Thoracic aorta (tissue), 2 donors: ENCODE measurements around the gene ALCAM. TPM values are rescaled to one million over a fixed set of nuclear protein-coding genes. Genes with fewer than 3 reads are reported as not detected.

Experiments used
- ATAC-seq: fragments of 150-250 bp; one replicate; pipeline ENCODE4 v1.8.0; 2017; ENCODE audit warnings: low read depth; ENCODE audit not compliant: insufficient number of reproducible peaks, low FRiP score
- DNase-seq: peaks from one replicate; pipeline ENCODE4 v3.0.0-alpha.2; 2020; ENCODE audit warnings: low spot score
- H3K27ac ChIP-seq, 2 donors: fragments of 200-600 bp; sonication (generic); 1 replicate in 1 of 2; 2 replicates in 1 of 2; pipeline ENCODE4 v1.5.1; 2016; ENCODE audit warnings: mild to moderate bottlenecking in 2 of 2, moderate library complexity in 2 of 2
- H3K27me3 ChIP-seq: fragments of 200-600 bp; sonication (generic); replicated peaks from 2 replicates; pipeline ENCODE4 v1.6.0; 2016; ENCODE audit warnings: mild to moderate bottlenecking; ENCODE audit not compliant: insufficient read depth
- H3K36me3 ChIP-seq: fragments of 200-600 bp; sonication (generic); one replicate; pipeline ENCODE4 v1.5.1; 2016
- H3K4me1 ChIP-seq, 2 donors: fragments of 200-600 bp; sonication (generic); 1 replicate in 1 of 2; 2 replicates in 1 of 2; pipeline versions ENCODE4 v1.5.1 to v1.6.0; 2016; ENCODE audit warnings: low read depth in 2 of 2, mild to moderate bottlenecking in 1 of 2; ENCODE audit not compliant: control insufficient read depth in 1 of 2
- H3K4me3 ChIP-seq: fragments of 200-600 bp; sonication (generic); 2 replicates; pipeline ENCODE4 v1.5.1; 2016; ENCODE audit warnings: mild to moderate bottlenecking
- H3K9me3 ChIP-seq: fragments of 200-600 bp; sonication (generic); 2 replicates; pipeline ENCODE4 v1.5.1; 2016
- total RNA-seq, 2 donors: library from RNA; depleted of rRNA; stranded (reverse); fragments of >200 nt; gene quantifications; one replicate each; pipeline versions ENCODE4 v1.1.0 to v1.2.3, GENCODE V29; 2016
- TF ChIP-seq, protein P1 (sequence below): fragments of 200-600 bp; sonication (generic); IDR thresholded peaks from one replicate; pipeline ENCODE4 v1.5.1; 2019; ENCODE audit warnings: antibody characterized with exemption

ALCAM gene
- total RNA-seq, 2 donors from 2014 or later = 109 to 122 TPM

DNA sequence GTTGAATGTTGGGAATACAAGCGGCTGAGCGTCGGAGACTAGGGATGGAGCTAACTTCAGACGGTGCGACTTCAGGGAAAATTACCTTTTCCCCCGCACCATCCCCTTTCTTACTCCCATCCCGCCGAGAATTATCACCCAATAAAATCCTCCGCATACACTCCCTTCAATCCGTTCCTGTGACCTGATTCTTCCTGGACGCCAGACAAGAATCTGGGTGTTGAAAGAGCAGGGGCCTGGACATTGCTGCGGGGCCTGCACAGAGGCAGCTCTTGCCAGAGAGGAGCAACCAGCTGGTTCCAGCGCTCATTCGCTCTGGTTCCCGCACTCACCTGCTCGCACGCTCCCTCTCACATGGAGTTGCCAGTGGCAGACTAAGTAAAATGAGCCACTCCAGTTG lies 241.9 kb downstream of the ALCAM start:
- Histone ChIP-seq H3K4me1 (no peaks in the 10 kb centered on the region), H3K36me3 (no peaks in the 10 kb centered on the region), H3K4me3 (no peak overlapping the region), H3K27me3 (no peaks in the 10 kb centered on the region), H3K9me3 (no peaks in the 10 kb centered on the region), H3K27ac (no peak overlapping the region)
- ATAC-seq (no peak), DNase-seq (no peak)
- TF ChIP-seq, protein P1, sequence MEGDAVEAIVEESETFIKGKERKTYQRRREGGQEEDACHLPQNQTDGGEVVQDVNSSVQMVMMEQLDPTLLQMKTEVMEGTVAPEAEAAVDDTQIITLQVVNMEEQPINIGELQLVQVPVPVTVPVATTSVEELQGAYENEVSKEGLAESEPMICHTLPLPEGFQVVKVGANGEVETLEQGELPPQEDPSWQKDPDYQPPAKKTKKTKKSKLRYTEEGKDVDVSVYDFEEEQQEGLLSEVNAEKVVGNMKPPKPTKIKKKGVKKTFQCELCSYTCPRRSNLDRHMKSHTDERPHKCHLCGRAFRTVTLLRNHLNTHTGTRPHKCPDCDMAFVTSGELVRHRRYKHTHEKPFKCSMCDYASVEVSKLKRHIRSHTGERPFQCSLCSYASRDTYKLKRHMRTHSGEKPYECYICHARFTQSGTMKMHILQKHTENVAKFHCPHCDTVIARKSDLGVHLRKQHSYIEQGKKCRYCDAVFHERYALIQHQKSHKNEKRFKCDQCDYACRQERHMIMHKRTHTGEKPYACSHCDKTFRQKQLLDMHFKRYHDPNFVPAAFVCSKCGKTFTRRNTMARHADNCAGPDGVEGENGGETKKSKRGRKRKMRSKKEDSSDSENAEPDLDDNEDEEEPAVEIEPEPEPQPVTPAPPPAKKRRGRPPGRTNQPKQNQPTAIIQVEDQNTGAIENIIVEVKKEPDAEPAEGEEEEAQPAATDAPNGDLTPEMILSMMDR = no peak

DNA sequence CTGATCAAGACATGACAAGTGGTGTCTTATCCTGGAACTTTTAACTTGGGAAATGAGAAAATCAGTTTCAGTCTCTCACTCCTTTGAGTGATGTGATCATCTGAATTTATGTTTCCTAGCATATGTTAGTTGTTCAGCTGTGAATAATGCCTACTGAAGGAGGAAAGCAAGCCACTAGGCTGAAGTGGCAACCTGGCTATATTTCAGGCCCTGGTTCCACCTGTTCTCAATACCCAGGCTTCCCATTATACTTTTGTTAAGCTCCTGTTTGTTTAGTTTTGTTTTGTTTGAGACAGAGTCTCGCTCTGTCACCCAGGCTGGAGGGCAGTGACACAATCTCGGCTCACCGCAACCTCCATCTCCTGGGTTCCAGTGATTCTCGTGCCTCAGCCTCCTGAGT lies 243.8 kb downstream of the ALCAM start:
- no peak overlapping the region for H3K4me3 ChIP-seq
- DNase-seq (no peak), ATAC-seq (no peak)
- H3K27ac ChIP-seq = no peak overlapping the region
- H3K36me3 ChIP-seq = no peaks in the 10 kb centered on the region
- H3K27me3 ChIP-seq = no peaks in the 10 kb centered on the region
- H3K4me1 ChIP-seq = no peaks in the 10 kb centered on the region
- H3K9me3 ChIP-seq = no peaks in the 10 kb centered on the region
- TF ChIP-seq, protein P1 = no peak

DNA sequence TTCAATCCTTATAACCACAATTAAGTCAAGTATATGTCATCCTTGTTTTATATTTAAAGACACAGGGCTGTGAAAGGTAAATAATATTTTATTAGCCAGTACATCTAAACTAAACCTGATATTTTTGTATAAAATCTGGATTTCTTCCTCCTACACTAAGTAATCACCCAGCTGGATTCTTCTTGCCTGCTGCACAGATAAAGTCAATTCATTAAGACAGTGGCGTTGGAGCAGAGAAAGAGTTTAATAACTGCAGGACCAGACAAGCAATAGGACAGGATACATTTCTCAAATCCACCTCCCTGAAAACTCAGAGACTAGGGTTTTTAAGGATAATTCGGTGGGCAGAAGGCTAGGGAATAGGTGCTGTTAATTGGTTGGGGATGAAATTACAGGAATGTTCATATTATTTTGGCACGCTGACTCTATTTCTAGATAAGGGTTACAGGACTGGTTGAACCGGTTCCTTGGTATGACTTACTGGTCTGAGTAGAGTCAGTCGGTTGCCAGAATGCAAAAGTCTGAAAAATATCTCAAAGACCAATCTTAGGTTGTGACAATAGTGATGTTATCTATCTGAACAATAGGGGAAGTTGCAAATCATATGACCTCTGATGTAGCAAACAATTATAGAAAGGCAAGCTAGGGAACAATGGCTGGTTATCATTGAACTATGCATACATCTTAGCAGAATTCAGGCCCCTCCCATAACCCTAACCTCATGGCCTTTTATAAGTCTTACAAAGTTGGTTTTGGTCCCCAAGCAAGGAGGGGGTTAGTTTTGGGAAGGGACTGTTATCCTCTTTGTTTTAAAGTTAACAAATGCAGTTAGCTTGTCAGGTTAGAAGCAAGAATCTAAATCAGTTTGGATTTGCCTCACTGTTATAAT lies 244.8 kb downstream of the ALCAM start:
- no peaks in the 10 kb centered on the region for H3K4me1 ChIP-seq
- H3K9me3 ChIP-seq = no peaks in the 10 kb centered on the region
- H3K4me3 ChIP-seq = no peak overlapping the region
- ATAC-seq (no peak), DNase-seq (no peak)
- TF ChIP-seq, protein P1 = no peak
- no peak overlapping the region for H3K27ac ChIP-seq
- H3K36me3 ChIP-seq = no peaks in the 10 kb centered on the region
- H3K27me3 ChIP-seq = no peaks in the 10 kb centered on the region

DNA sequence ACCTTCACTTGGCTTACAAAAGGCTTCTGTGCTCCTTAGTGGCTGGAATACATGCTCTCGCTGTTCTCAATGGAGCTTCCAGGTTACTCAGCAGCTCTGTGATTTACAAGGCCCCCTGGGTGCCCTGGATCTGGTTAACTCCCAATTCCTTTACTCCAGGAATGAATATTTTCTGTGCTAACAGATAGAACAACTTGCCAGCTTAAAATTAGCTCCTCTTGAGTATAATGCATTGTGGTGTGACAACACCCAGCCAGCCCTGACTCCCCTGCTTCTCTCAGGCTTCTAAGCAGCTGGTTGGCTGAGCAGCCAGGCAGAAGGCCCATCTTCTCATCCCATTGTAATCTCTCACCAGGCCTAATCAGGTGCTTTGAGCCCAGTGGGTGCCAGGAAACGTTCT lies 246.4 kb downstream of the ALCAM start:
- no peak for DNase-seq
- H3K27me3 ChIP-seq = no peaks in the 10 kb centered on the region
- no peaks in the 10 kb centered on the region for H3K4me1 ChIP-seq
- no peaks in the 10 kb centered on the region for H3K36me3 ChIP-seq
- H3K27ac ChIP-seq = no peak overlapping the region
- ATAC-seq = no peak
- H3K9me3 ChIP-seq = no peaks in the 10 kb centered on the region
- TF ChIP-seq, protein P1 = no peak
- no peak overlapping the region for H3K4me3 ChIP-seq

DNA sequence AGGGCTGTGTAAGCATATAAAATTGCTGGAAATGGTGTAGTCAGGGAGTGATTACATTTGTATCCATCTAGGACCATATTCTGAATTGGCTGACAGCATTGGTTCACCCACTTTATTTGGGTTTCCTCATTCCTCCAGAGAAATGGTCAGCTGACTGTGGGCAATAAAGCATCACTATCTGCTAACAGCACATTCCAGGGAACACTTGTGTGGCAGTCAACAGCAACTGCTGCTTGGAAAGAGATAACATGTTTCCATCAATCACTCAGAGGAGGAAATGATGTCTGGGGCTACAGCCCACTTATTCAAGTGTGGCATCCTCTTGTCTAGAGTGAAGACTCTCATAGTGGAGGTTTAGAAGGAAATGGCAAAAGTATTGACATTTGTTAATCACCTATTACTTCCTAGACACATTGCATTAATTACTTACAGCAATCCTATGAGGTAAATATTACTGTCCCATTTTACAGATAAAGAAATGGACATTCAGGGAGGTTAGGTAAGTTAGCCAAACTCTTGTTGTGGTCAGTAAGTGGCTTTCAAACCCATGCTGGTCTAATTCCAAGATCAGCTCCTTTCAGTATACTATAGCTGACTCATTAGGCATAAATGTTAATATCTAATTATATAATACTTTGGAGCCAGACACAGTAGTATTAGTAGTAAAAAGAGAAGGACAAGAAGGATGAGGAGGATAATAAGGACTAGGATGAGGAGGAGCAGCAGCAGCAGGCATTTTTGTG lies 247.8 kb downstream of the ALCAM start:
- ATAC-seq = no peak
- Histone ChIP-seq H3K27ac (no peak overlapping the region), H3K4me3 (no peak overlapping the region), H3K27me3 (no peaks in the 10 kb centered on the region), H3K4me1 (no peaks in the 10 kb centered on the region), H3K36me3 (no peaks in the 10 kb centered on the region), H3K9me3 (no peaks in the 10 kb centered on the region)
- DNase-seq = no peak
- TF ChIP-seq, protein P1 = no peak
